ENCODE data around the gene EIF3I. TPM values are rescaled to one million over a fixed set of nuclear protein-coding genes. Genes with fewer than 3 reads are reported as not detected.

EIF3I gene
- total RNA-seq, 1 donor from 2014 or later, result 145 TPM

GRCh38 chr1:32198237-32199042, 23.8 kb upstream of the EIF3I start:
- no peak for DNase-seq

- DNase-seq, result no peak
Observed at GRCh38 chr1:32199043-32199716, 23.0 kb upstream of the EIF3I start.

- peak; percentile 59 for DNase-seq
Observed at GRCh38 chr1:32199717-32200072, 22.5 kb upstream of the EIF3I start.

GRCh38 chr1:32200226-32201010, 21.8 kb upstream of the EIF3I start, which contains the start of gene CCDC28B:
TSS of gene CCDC28B (plus strand) at chr1:32200595. CDS start at chr1:32201936, 1,341 bp downstream.
- DNase-seq, result peak; percentile 84

GRCh38 chr1:32201011-32201855, 21.0 kb upstream of the EIF3I start:
- DNase-seq, result peak; percentile 79

- DNase-seq, result no peak
Observed at GRCh38 chr1:32204943-32205361, 17.3 kb upstream of the EIF3I start.

- peak; percentile 94 for DNase-seq
Observed at GRCh38 chr1:32205401-32206370, 16.5 kb upstream of the EIF3I start, which contains the start of gene IQCC. TSS of gene IQCC (plus strand) at chr1:32205671. CDS start at chr1:32205682, 11 bp downstream.

- DNase-seq, result no peak
Observed at GRCh38 chr1:32208469-32208868, 13.7 kb upstream of the EIF3I start.

GRCh38 chr1:32208891-32209328, 13.3 kb upstream of the EIF3I start, which contains the start of gene DCDC2B:
TSS of gene DCDC2B (plus strand) at chr1:32209089. CDS start at chr1:32209094, 5 bp downstream.
- peak; percentile 87 for DNase-seq

GRCh38 chr1:32215629-32216480, 6.4 kb upstream of the EIF3I start:
- peak; percentile 73 for DNase-seq

- DNase-seq, result no peak
Observed at GRCh38 chr1:32216566-32216965, 5.6 kb upstream of the EIF3I start.

- no peak for DNase-seq
Observed at GRCh38 chr1:32219022-32219421, 3.2 kb upstream of the EIF3I start.

- no peak for DNase-seq
Observed at GRCh38 chr1:32220746-32221580, 1.2 kb upstream of the EIF3I start.

GRCh38 chr1:32221581-32221979, 627 bp upstream of the EIF3I start:
- no peak for DNase-seq

- no peak for DNase-seq
Observed at GRCh38 chr1:32223683-32224082, 1.5 kb downstream of the EIF3I start.

GRCh38 chr1:32224285-32224684, 2.1 kb downstream of the EIF3I start:
- DNase-seq, result no peak

GRCh38 chr1:32228771-32229170, 6.6 kb downstream of the EIF3I start:
- no peak for DNase-seq

GRCh38 chr1:32231843-32232432, 9.7 kb downstream of the EIF3I start:
- DNase-seq, result no peak

Data from tongue (tissue), 2 donors.